Lower leg skin (tissue), 3 donors: Measurements from ENCODE around the gene FKBP11.

Source experiments
- POLR2A ChIP-seq, 2 donors: fragments of 450-650 bp; IDR thresholded peaks; one replicate each; pipeline ENCODE4 v1.6.1; 2016 to 2017; ENCODE audit warnings: antibody characterized with exemption in 2 of 2, mild to moderate bottlenecking in 1 of 2, moderate library complexity in 1 of 2
- TF ChIP-seq, protein P1 (sequence below), 3 donors: fragments of 450-650 bp; IDR thresholded peaks; one replicate each; pipeline ENCODE4 v1.5.1; 2016; ENCODE audit warnings: antibody characterized with exemption in 3 of 3, mild to moderate bottlenecking in 3 of 3, moderate library complexity in 2 of 3

DNA sequence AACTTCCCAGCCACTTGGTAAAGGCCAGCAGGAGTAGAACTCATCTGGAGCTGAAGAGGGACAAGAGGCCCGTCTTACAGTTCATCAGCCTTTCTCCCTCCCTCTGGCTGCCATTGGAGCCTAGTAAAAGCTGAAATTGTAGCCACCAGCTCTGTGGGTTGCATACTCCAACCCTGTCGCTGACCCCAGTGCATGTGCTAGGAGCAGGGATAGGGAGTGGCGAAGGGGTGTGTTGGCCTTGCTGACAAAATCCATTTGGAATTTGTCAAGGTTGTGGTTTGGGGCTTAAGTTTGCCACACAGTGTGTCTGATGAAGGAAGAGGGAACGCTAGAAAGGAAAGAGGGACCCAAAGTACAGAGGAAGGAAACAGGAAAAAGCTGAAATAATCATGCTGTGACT, 36.0 kb upstream of the FKBP11 start:
- TF ChIP-seq, protein P1, sequence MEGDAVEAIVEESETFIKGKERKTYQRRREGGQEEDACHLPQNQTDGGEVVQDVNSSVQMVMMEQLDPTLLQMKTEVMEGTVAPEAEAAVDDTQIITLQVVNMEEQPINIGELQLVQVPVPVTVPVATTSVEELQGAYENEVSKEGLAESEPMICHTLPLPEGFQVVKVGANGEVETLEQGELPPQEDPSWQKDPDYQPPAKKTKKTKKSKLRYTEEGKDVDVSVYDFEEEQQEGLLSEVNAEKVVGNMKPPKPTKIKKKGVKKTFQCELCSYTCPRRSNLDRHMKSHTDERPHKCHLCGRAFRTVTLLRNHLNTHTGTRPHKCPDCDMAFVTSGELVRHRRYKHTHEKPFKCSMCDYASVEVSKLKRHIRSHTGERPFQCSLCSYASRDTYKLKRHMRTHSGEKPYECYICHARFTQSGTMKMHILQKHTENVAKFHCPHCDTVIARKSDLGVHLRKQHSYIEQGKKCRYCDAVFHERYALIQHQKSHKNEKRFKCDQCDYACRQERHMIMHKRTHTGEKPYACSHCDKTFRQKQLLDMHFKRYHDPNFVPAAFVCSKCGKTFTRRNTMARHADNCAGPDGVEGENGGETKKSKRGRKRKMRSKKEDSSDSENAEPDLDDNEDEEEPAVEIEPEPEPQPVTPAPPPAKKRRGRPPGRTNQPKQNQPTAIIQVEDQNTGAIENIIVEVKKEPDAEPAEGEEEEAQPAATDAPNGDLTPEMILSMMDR (IDR thresholded peaks at IDR 0.05): no peak
- TF ChIP-seq POLR2A (IDR thresholded peaks at IDR 0.05): no peak
